KBM-7 (cell line): ENCODE measurements around the gene UBE3B.

Experiments used
- DNase-seq: peaks from one replicate; pipeline ENCODE4 v3.0.0-alpha.2; 2015
- in situ Hi-C: fragments of 300-500 bp; cut with MboI; formaldehyde crosslinking; loops from 2 replicates; pipeline ENCODE4 v1.14.3; 2020; ENCODE audit warnings: low sequenced_read_pairs, low pct_unique_long_range_greater_than_20kb, mixed read lengths

The UBE3B gene

GRCh38 chr12:109518820-109519665 is 41.6 kb downstream of the UBE3B start:
- in situ Hi-C loops: no loop called here
- DNase-seq: peak; percentile 72

- in situ Hi-C loops: loop anchor here (10.0 kb wide), 1 partner anchor 255 kb away; no protein-coding TSS in a partner anchor
- no peak for DNase-seq
Observed at GRCh38 chr12:109519787-109520186, 42.4 kb downstream of the UBE3B start.

- DNase-seq: no peak
- in situ Hi-C loops: loop anchor here (10.0 kb wide), 1 partner anchor 253 kb away; no protein-coding TSS in a partner anchor
Observed at GRCh38 chr12:109521831-109522230, 44.4 kb downstream of the UBE3B start.

- in situ Hi-C loops: loop anchor here (10.0 kb wide), 1 partner anchor 252 kb away; no protein-coding TSS in a partner anchor
- DNase-seq: no peak
Observed at GRCh38 chr12:109523071-109523470, 45.6 kb downstream of the UBE3B start.

GRCh38 chr12:109523504-109523903 is 46.1 kb downstream of the UBE3B start:
- no peak for DNase-seq
- in situ Hi-C loops: loop anchor here (10.0 kb wide), 1 partner anchor 251 kb away; no protein-coding TSS in a partner anchor

- no peak for DNase-seq
- in situ Hi-C loops: loop anchor here (10.0 kb wide), 1 partner anchor 250 kb away; no protein-coding TSS in a partner anchor
Observed at GRCh38 chr12:109524466-109525278, 47.2 kb downstream of the UBE3B start.

GRCh38 chr12:109525279-109525585 is 47.8 kb downstream of the UBE3B start:
- DNase-seq: no peak
- in situ Hi-C loops: loop anchor here (10.0 kb wide), 1 partner anchor 250 kb away; no protein-coding TSS in a partner anchor

GRCh38 chr12:109527489-109528123 is 50.2 kb downstream of the UBE3B start:
- in situ Hi-C loops: loop anchor here (10.0 kb wide), 1 partner anchor 247 kb away; no protein-coding TSS in a partner anchor

GRCh38 chr12:109529691-109530640 is 52.5 kb downstream of the UBE3B start:
- no peak for DNase-seq
- in situ Hi-C loops: loop anchor here (10.0 kb wide), 1 partner anchor 245 kb away; no protein-coding TSS in a partner anchor

More at GRCh38 chr12:109527489-109528123, 50.2 kb downstream of the UBE3B start:
- DNase-seq: no peak

GRCh38 chr12:109531411-109531810 is 54.0 kb downstream of the UBE3B start:
- in situ Hi-C loops: no loop called here
- no peak for DNase-seq

GRCh38 chr12:109532721-109533486 is 55.5 kb downstream of the UBE3B start:
- DNase-seq: no peak
- in situ Hi-C loops: no loop called here

GRCh38 chr12:109533487-109533740 is 56.0 kb downstream of the UBE3B start:
- in situ Hi-C loops: no loop called here

GRCh38 chr12:109534456-109534855 is 57.0 kb downstream of the UBE3B start:
- in situ Hi-C loops: no loop called here

More at GRCh38 chr12:109533487-109533740, 56.0 kb downstream of the UBE3B start:
- DNase-seq: no peak

GRCh38 chr12:109535231-109535862 is 57.9 kb downstream of the UBE3B start:
- in situ Hi-C loops: no loop called here
- no peak for DNase-seq

More at GRCh38 chr12:109534456-109534855, 57.0 kb downstream of the UBE3B start:
- DNase-seq: no peak

- in situ Hi-C loops: no loop called here
Observed at GRCh38 chr12:109535863-109536250, 58.4 kb downstream of the UBE3B start.

GRCh38 chr12:109537136-109537535 is 59.7 kb downstream of the UBE3B start:
- in situ Hi-C loops: no loop called here
- no peak for DNase-seq

More at GRCh38 chr12:109535863-109536250, 58.4 kb downstream of the UBE3B start:
- no peak for DNase-seq

- in situ Hi-C loops: no loop called here
- DNase-seq: no peak
Observed at GRCh38 chr12:109538191-109538863, 60.9 kb downstream of the UBE3B start.
